Measurements from ENCODE around the gene MAML3.

MAML3 gene

GRCh38 chr4:140068271-140068670 is 85.7 kb downstream of the MAML3 start:
- DNase-seq = no peak

GRCh38 chr4:140066031-140066930 is 87.7 kb downstream of the MAML3 start:
- no peak for DNase-seq

- DNase-seq = no peak
These were observed 88.6 kb downstream of the MAML3 start for GRCh38 chr4:140065393-140065792.

- DNase-seq = no peak
These were observed 92.2 kb downstream of the MAML3 start for GRCh38 chr4:140061659-140062289.

GRCh38 chr4:140061194-140061593 is 92.8 kb downstream of the MAML3 start:
- DNase-seq = no peak

GRCh38 chr4:140059159-140059558 is 94.8 kb downstream of the MAML3 start:
- DNase-seq = no peak

GRCh38 chr4:140057701-140058100 is 96.3 kb downstream of the MAML3 start:
- no peak for DNase-seq

- no peak for DNase-seq
These were observed 98.0 kb downstream of the MAML3 start for GRCh38 chr4:140056015-140056414.

- DNase-seq = no peak
These were observed 99.1 kb downstream of the MAML3 start for GRCh38 chr4:140054861-140055260.

GRCh38 chr4:140053185-140053584 is 100.8 kb downstream of the MAML3 start:
- no peak for DNase-seq

GRCh38 chr4:140052050-140052449 is 101.9 kb downstream of the MAML3 start:
- no peak for DNase-seq

GRCh38 chr4:140049849-140050637 is 103.9 kb downstream of the MAML3 start:
- DNase-seq = no peak

GRCh38 chr4:140049024-140049848 is 104.7 kb downstream of the MAML3 start:
- peak; percentile 32 for DNase-seq

GRCh38 chr4:140048419-140048995 is 105.5 kb downstream of the MAML3 start:
- no peak for DNase-seq

- DNase-seq = no peak
These were observed 106.2 kb downstream of the MAML3 start for GRCh38 chr4:140047786-140048185.

- no peak for DNase-seq
These were observed 106.9 kb downstream of the MAML3 start for GRCh38 chr4:140047017-140047640.

GRCh38 chr4:140046543-140046942 is 107.4 kb downstream of the MAML3 start:
- DNase-seq = no peak

GRCh38 chr4:140046016-140046415 is 108.0 kb downstream of the MAML3 start:
- no peak for DNase-seq

- no peak for DNase-seq
These were observed 109.6 kb downstream of the MAML3 start for GRCh38 chr4:140044337-140044902.

- no peak for DNase-seq
These were observed 111.3 kb downstream of the MAML3 start for GRCh38 chr4:140042634-140043033.

- DNase-seq = no peak
These were observed 115.9 kb downstream of the MAML3 start for GRCh38 chr4:140038031-140038533.

All from NCI-H2107 (cell line).